ENCODE data around the gene SLC7A1. TPM values are rescaled to one million over a fixed set of nuclear protein-coding genes. Genes with fewer than 3 reads are reported as not detected.

SLC7A1 gene
- total and polyA plus RNA-seq, 2 of the 13 experiments (the other 11 are each of a cell fraction or from before 2014, with no cell fraction given): 14.5 to 15.3 TPM

- TF ChIP-seq ZNF770 (CRISPR knock-in tag; IDR thresholded peaks at IDR 0.05): no peak; the same call in 1 of the 2 replicates
- no peak for TF ChIP-seq ZNF75D (CRISPR knock-in tag; IDR thresholded peaks at IDR 0.05; ENCODE audit: borderline replicate concordance)
- TF ChIP-seq, protein P1, sequence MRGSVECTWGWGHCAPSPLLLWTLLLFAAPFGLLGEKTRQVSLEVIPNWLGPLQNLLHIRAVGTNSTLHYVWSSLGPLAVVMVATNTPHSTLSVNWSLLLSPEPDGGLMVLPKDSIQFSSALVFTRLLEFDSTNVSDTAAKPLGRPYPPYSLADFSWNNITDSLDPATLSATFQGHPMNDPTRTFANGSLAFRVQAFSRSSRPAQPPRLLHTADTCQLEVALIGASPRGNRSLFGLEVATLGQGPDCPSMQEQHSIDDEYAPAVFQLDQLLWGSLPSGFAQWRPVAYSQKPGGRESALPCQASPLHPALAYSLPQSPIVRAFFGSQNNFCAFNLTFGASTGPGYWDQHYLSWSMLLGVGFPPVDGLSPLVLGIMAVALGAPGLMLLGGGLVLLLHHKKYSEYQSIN (CRISPR knock-in tag; IDR thresholded peaks at IDR 0.05; ENCODE audit: borderline replicate concordance): no peak
- TF ChIP-seq, protein P2, sequence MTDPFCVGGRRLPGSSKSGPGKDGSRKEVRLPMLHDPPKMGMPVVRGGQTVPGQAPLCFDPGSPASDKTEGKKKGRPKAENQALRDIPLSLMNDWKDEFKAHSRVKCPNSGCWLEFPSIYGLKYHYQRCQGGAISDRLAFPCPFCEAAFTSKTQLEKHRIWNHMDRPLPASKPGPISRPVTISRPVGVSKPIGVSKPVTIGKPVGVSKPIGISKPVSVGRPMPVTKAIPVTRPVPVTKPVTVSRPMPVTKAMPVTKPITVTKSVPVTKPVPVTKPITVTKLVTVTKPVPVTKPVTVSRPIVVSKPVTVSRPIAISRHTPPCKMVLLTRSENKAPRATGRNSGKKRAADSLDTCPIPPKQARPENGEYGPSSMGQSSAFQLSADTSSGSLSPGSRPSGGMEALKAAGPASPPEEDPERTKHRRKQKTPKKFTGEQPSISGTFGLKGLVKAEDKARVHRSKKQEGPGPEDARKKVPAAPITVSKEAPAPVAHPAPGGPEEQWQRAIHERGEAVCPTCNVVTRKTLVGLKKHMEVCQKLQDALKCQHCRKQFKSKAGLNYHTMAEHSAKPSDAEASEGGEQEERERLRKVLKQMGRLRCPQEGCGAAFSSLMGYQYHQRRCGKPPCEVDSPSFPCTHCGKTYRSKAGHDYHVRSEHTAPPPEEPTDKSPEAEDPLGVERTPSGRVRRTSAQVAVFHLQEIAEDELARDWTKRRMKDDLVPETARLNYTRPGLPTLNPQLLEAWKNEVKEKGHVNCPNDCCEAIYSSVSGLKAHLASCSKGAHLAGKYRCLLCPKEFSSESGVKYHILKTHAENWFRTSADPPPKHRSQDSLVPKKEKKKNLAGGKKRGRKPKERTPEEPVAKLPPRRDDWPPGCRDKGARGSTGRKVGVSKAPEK (CRISPR knock-in tag; IDR thresholded peaks at IDR 0.05; ENCODE audit: borderline replicate concordance): no peak
- TF ChIP-seq, protein P3, sequence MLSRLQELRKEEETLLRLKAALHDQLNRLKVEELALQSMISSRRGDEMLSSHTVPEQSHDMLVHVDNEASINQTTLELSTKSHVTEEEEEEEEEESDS (CRISPR knock-in tag; IDR thresholded peaks at IDR 0.05; ENCODE audit: borderline replicate concordance): no peak
- no peak for TF ChIP-seq HNF1A (IDR thresholded peaks at IDR 0.05; ENCODE audit: low read depth)
- TF ChIP-seq HNF1A (CRISPR knock-in tag; IDR thresholded peaks at IDR 0.05; ENCODE audit: borderline replicate concordance): no peak
- no peak for TF ChIP-seq ZBTB49 (CRISPR knock-in tag; IDR thresholded peaks at IDR 0.05; ENCODE audit: borderline replicate concordance)
- peak; percentile 94 for TF ChIP-seq MYC (CRISPR knock-in tag; IDR thresholded peaks at IDR 0.05; ENCODE audit: borderline replicate concordance)
- TF ChIP-seq ZNF766 (CRISPR knock-in tag; IDR thresholded peaks at IDR 0.05; ENCODE audit: borderline replicate concordance): 0 out of 2 replicates have a peak, but pooled peaks have one; percentile 34
- TF ChIP-seq ZNF546 (CRISPR knock-in tag; conservative IDR thresholded peaks at IDR 0.05): no peak
- TF ChIP-seq, protein P4, sequence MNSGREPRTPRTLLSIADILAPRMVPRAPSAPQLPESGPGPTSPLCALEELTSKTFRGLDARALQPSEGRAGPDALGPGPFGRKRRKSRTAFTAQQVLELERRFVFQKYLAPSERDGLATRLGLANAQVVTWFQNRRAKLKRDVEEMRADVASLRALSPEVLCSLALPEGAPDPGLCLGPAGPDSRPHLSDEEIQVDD (CRISPR knock-in tag; IDR thresholded peaks at IDR 0.05; ENCODE audit: borderline replicate concordance): no peak
Observed at GRCh38 chr13:29594710-29595379, 643 bp downstream of the SLC7A1 start (continued).
